GM10266 (cell line): ENCODE measurements around the gene KRT3.

ENCODE experiments used
- DNase-seq: peaks from one replicate; pipeline ENCODE4 v3.0.0; 2012; ENCODE audit errors: extremely low spot score
- CTCF ChIP-seq: IDR thresholded peaks from 2 replicates; pipeline ENCODE4 v1.5.1; 2012; ENCODE audit warnings: mild to moderate bottlenecking, low read depth; ENCODE audit not compliant: control insufficient read depth, insufficient read depth; ENCODE audit errors: missing control alignments

KRT3 gene

GRCh38 chr12:52812073-52812400 is 16.1 kb upstream of the KRT3 start:
- no peak for TF ChIP-seq CTCF
- DNase-seq: no peak

GRCh38 chr12:52811191-52812072 is 15.5 kb upstream of the KRT3 start:
- TF ChIP-seq CTCF: no peak
- DNase-seq: no peak

DNA sequence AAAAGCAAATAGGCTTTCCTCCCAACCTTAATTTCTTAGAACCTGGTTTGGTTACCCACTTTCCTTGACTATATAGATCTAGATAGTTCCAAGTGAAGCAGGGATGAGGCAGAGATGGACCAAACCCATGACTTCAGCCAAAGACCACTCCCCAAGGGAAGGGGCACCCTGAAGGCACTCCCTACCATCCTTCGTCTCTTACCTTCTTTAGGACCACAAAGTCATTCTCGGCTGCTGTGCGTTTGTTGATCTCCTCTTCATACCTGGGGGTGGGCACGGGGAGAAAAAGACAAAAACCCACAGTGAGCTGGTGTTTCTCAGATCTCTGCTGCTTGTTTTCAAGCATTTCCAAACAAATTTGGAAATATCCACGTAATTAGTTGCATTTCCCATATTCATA is 14.6 kb upstream of the KRT3 start:
- TF ChIP-seq CTCF: no peak

GRCh38 chr12:52809166-52809565 is 13.2 kb upstream of the KRT3 start:
- no peak for DNase-seq
- TF ChIP-seq CTCF: no peak

More for the DNA sequence above, 14.6 kb upstream of the KRT3 start:
- no peak for DNase-seq

- no peak for DNase-seq
- no peak for TF ChIP-seq CTCF
These were observed 12.8 kb upstream of the KRT3 start for GRCh38 chr12:52808573-52809160.

- no peak for TF ChIP-seq CTCF
- no peak for DNase-seq
These were observed 11.9 kb upstream of the KRT3 start for GRCh38 chr12:52807544-52808470.
